HepG2 (cell line): ENCODE data around the gene TMEM11. TPM values are rescaled to one million over a fixed set of nuclear protein-coding genes. Genes with fewer than 3 reads are reported as not detected.

Source experiments
- ARID5B ChIP-seq: IDR thresholded peaks from 2 replicates; pipeline ENCODE4 v1.4.0; 2020; ENCODE audit warnings: mild to moderate bottlenecking, missing genetic modification reagents
- CENPBD1 ChIP-seq: sonication (generic); formaldehyde crosslinking; IDR thresholded peaks from 2 replicates; pipeline ENCODE4 v1.8.0; 2022; ENCODE audit warnings: missing genetic modification reagents, low read depth, mild to moderate bottlenecking, borderline replicate concordance
- GATAD2A ChIP-seq: IDR thresholded peaks from 2 replicates; pipeline ENCODE4 v1.6.1; 2016
- HCFC1 ChIP-seq: fragments of 150-350 bp; IDR thresholded peaks from 2 replicates; pipeline ENCODE4 v1.6.1; 2014; ENCODE audit warnings: low read depth, low read length
- HNF4G ChIP-seq, 2 experiments: sonication (generic) in 1 of 2; formaldehyde crosslinking in 1 of 2; IDR thresholded peaks; 2 replicates each; pipeline versions ENCODE4 v1.4.0 to v1.6.1; 2011 to 2020; ENCODE audit warnings: borderline replicate concordance in 2 of 2, low read depth in 2 of 2, mild to moderate bottlenecking in 2 of 2, low read length in 1 of 2, missing genetic modification reagents in 1 of 2, moderate library complexity in 1 of 2
- HOXA9 ChIP-seq: sonication (generic); formaldehyde crosslinking; IDR thresholded peaks from 2 replicates; pipeline ENCODE4 v1.8.1; 2022; ENCODE audit warnings: missing genetic modification reagents, mild to moderate bottlenecking, moderate library complexity, borderline replicate concordance
- NR2C2 ChIP-seq: sonication (generic); formaldehyde crosslinking; IDR thresholded peaks from 2 replicates; pipeline ENCODE4 v1.4.0; 2020; ENCODE audit warnings: missing genetic modification reagents, mild to moderate bottlenecking, moderate library complexity, borderline replicate concordance
- NR2F2 ChIP-seq: IDR thresholded peaks from 2 replicates; pipeline ENCODE4 v1.6.1; 2012; ENCODE audit warnings: low read depth, inconsistent platforms, borderline replicate concordance
- NR2F6 ChIP-seq, 2 experiments: IDR thresholded peaks; 2 replicates each; pipeline ENCODE4 v1.6.1; 2016; ENCODE audit warnings: antibody characterized with exemption in 1 of 2, mild to moderate bottlenecking in 1 of 2
- SOX13 ChIP-seq, 3 experiments: fragments of 450-650 bp in 1 of 3; sonication (generic) in 1 of 3; formaldehyde crosslinking in 1 of 3; IDR thresholded peaks in 2 of 3; conservative IDR thresholded peaks in 1 of 3; 2 replicates each; pipeline versions ENCODE4 v1.5.0 to v1.6.1; 2016 to 2020; ENCODE audit warnings: antibody characterized with exemption in 1 of 3, mild to moderate bottlenecking in 1 of 3, missing compliant biosample characterization in 1 of 3, missing genetic modification reagents in 1 of 3, moderate library complexity in 1 of 3
- SOX5 ChIP-seq: IDR thresholded peaks from 2 replicates; pipeline ENCODE4 v1.6.1; 2016; ENCODE audit warnings: borderline replicate concordance
- ZMYM4 ChIP-seq: sonication (generic); formaldehyde crosslinking; IDR thresholded peaks from 2 replicates; pipeline ENCODE4 v1.8.1; 2023; ENCODE audit warnings: mild to moderate bottlenecking, missing genetic modification reagents
- ZNF12 ChIP-seq: sonication (generic); formaldehyde crosslinking; IDR thresholded peaks from 2 replicates; pipeline ENCODE4 v1.5.0; 2020; ENCODE audit warnings: missing genetic modification reagents
- ZNF292 ChIP-seq: sonication (generic); formaldehyde crosslinking; IDR thresholded peaks from 2 replicates; pipeline ENCODE4 v1.8.1; 2022; ENCODE audit warnings: mild to moderate bottlenecking, low read depth, missing genetic modification reagents, borderline replicate concordance
- ZNF644 ChIP-seq: IDR thresholded peaks from 2 replicates; pipeline ENCODE4 v1.6.1; 2016; ENCODE audit warnings: low read depth
- ZSCAN5A ChIP-seq: sonication (generic); formaldehyde crosslinking; IDR thresholded peaks from 2 replicates; pipeline ENCODE4 v1.8.0; 2022; ENCODE audit warnings: mild to moderate bottlenecking, missing genetic modification reagents, borderline replicate concordance
- polyA plus RNA-seq, 8 experiments: library from polyadenylated mRNA; depleted of rRNA in 3 of 8; stranded (reverse) in 7 of 8; unstranded in 1 of 8; fragments of >200 nt; fragmentation: Illumina TruSeq in 4 of 8; extraction: Trizol in 4 of 8; gene quantifications; 2 replicates each; pipeline versions ENCODE4 v1.2.1 to v1.2.3, GENCODE V29; 2011 to 2016; ENCODE audit warnings: low read depth in 4 of 8, missing spikeins in 1 of 8, mixed read lengths in 1 of 8; ENCODE audit not compliant: insufficient read depth in 1 of 8
- total RNA-seq, 5 experiments: library from RNA; depleted of rRNA; stranded (reverse); fragments of >200 nt; fragmentation: Illumina TruSeq; extraction: Trizol; gene quantifications; 2 replicates each; pipeline ENCODE4 v1.2.3, GENCODE V29; 2016; ENCODE audit warnings: low read depth in 1 of 5
- TF ChIP-seq, protein P1 (sequence below): IDR thresholded peaks from 2 replicates; pipeline ENCODE4 v1.6.1; 2016; ENCODE audit warnings: low read depth

Gene TMEM11
- total and polyA plus RNA-seq, 2 of the 13 experiments (the other 11 are each of a cell fraction or from before 2014, with no cell fraction given) = 18.7 to 35.0 TPM

DNA sequence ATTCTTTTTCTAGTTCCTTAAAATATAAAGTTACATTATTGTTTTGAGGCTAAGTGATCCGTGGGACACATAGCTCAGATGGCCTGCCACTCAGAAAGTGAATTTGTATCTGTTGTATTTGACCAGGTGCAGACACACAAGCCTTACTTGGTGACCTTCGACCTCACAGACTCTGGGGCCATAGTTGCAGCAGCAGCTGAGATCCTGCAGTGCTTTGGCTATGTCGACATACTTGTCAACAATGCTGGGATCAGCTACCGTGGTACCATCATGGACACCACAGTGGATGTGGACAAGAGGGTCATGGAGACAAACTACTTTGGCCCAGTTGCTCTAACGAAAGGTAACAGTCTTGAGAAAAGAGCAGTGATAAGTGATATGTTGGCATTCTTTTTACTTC is 30.5 kb downstream of the TMEM11 start (continued):
- TF ChIP-seq SOX13 (IDR thresholded peaks at IDR 0.05) (no peak), SOX13 (CRISPR knock-in tag; conservative IDR thresholded peaks at IDR 0.05 in 1 of 2, IDR thresholded peaks at IDR 0.05 in 1 of 2) (0 out of 4 replicates have a peak, but pooled peaks of 1 of the 2 experiments have one; percentile 15), HCFC1 (no peak), NR2F2 (0 out of 2 replicates have a peak, but pooled peaks have one; percentile 38), ZMYM4 (CRISPR knock-in tag) (peak; percentile 60; the same call in 1 of the 2 replicates), CENPBD1 (CRISPR knock-in tag) (no peak), NR2C2 (CRISPR knock-in tag) (peak; percentile 90), ZNF12 (CRISPR knock-in tag) (0 out of 2 replicates have a peak, but pooled peaks have one; percentile 58), GATAD2A (CRISPR knock-in tag) (0 out of 2 replicates have a peak, but pooled peaks have one; percentile 17), HOXA9 (no peak), HNF4G (IDR thresholded peaks at IDR 0.05; ENCODE audit: borderline replicate concordance, low read depth, low read length) (peak; percentile 43; the same call in 1 of the 2 replicates), HNF4G (CRISPR knock-in tag; IDR thresholded peaks at IDR 0.05; ENCODE audit: borderline replicate concordance, low read depth) (no peak), ZNF292 (CRISPR knock-in tag) (peak; percentile 39; the same call in 1 of the 2 replicates), ZNF644 (CRISPR knock-in tag) (peak; percentile 94), ZSCAN5A (CRISPR knock-in tag) (no peak), SOX5 (CRISPR knock-in tag) (peak; percentile 20; the same call in 1 of the 2 replicates), ARID5B (CRISPR knock-in tag) (0 out of 2 replicates have a peak, but pooled peaks have one; percentile 17), NR2F6 (IDR thresholded peaks at IDR 0.05) (peak; percentile 83), NR2F6 (CRISPR knock-in tag; IDR thresholded peaks at IDR 0.05) (peak; percentile 85)
- TF ChIP-seq, protein P1, sequence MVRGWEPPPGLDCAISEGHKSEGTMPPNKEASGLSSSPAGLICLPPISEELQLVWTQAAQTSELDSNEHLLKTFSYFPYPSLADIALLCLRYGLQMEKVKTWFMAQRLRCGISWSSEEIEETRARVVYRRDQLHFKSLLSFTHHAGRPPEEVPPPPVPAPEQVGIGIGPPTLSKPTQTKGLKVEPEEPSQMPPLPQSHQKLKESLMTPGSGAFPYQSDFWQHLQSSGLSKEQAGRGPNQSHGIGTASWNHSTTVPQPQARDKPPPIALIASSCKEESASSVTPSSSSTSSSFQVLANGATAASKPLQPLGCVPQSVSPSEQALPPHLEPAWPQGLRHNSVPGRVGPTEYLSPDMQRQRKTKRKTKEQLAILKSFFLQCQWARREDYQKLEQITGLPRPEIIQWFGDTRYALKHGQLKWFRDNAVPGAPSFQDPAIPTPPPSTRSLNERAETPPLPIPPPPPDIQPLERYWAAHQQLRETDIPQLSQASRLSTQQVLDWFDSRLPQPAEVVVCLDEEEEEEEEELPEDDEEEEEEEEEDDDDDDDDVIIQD (CRISPR knock-in tag) = 0 out of 2 replicates have a peak, but pooled peaks have one; percentile 25
- TF ChIP-seq, all 625 proteins: peak for 22
